ENCODE results near the gene DEDD.

- TF ChIP-seq CTCF (conservative IDR thresholded peaks at IDR 0.05; ENCODE audit: low read length) = no peak
- TF ChIP-seq EZH2phosphoT487 (IDR thresholded peaks at IDR 0.05; ENCODE audit: borderline replicate concordance, low read depth, low read length) = no peak
Measured at GRCh38 chr1:161083748-161084596, 48.5 kb downstream of the DEDD start.
